ENCODE data around the gene SACM1L. TPM values are rescaled to one million over a fixed set of nuclear protein-coding genes. Genes with fewer than 3 reads are reported as not detected.

SACM1L gene
- total RNA-seq (2022; extraction: Qiagen RNA extraction; ENCODE audit: low read depth): 11.9 to 17.4 TPM (median 15.8 TPM) in 5 replicates

GRCh38 chr3:45688882-45689786 is at the start of gene SACM1L:
Gene SACM1L (plus strand): TSS chr3:45689396. CDS start chr3:45689466, 70 bp downstream.

Other genes with a start within 250 kb of the SACM1L start
- 12.1 to 19.9 TPM (median 16.5 TPM) in 5 replicates for gene LIMD1, start 94.6 kb upstream of the SACM1L start, total RNA-seq (2022; extraction: Qiagen RNA extraction; ENCODE audit: low read depth)
- gene SLC6A20, start 107.1 kb downstream of the SACM1L start, total RNA-seq (2022; extraction: Qiagen RNA extraction; ENCODE audit: low read depth): 0.01 to 0.05 TPM (median 0.03 TPM) in 3 of 5 replicates, not detected in the others
- gene LZTFL1, start 152.7 kb downstream of the SACM1L start, total RNA-seq (2022; extraction: Qiagen RNA extraction; ENCODE audit: low read depth): 15.4 to 20.1 TPM (median 16.9 TPM) in 5 replicates
- not detected in 5 replicates for gene CCR9, start 197.1 kb downstream of the SACM1L start, total RNA-seq (2022; extraction: Qiagen RNA extraction; ENCODE audit: low read depth)